Measurements from ENCODE around the gene MOB1B. TPM values are rescaled to one million over a fixed set of nuclear protein-coding genes. Genes with fewer than 3 reads are reported as not detected.

The MOB1B gene
- total RNA-seq, 1 donor from 2014 or later = 13.0 TPM

GRCh38 chr4:70863099-70863790 lies 38.9 kb upstream of the MOB1B start:
- DNase-seq (ENCODE audit: extremely low spot score in 2 of 2) = no peak
- intact Hi-C loops (cut with DNase I) = no loop called here
- Histone ChIP-seq H3K27me3 (no peaks in the 10 kb centered on the region), H3K36me3 (no peaks in the 10 kb centered on the region), H3K9me3 (no peaks in the 10 kb centered on the region), H3K4me3 (no peak overlapping the region), H3K27ac (no peak overlapping the region), H3K4me1 (no peaks in the 10 kb centered on the region)
- TF ChIP-seq POLR2AphosphoS5 (IDR thresholded peaks at IDR 0.05; ENCODE audit: insufficient read depth in 1 of 2, low read depth in 1 of 2) = no peak
- no peak for TF ChIP-seq CTCF (IDR thresholded peaks at IDR 0.05)
- TF ChIP-seq POLR2A (IDR thresholded peaks at IDR 0.05) = no peak

GRCh38 chr4:70868778-70869177 lies 33.4 kb upstream of the MOB1B start:
- no peak for TF ChIP-seq CTCF (IDR thresholded peaks at IDR 0.05)
- TF ChIP-seq POLR2AphosphoS5 (IDR thresholded peaks at IDR 0.05; ENCODE audit: insufficient read depth in 1 of 2, low read depth in 1 of 2) = no peak
- TF ChIP-seq POLR2A (IDR thresholded peaks at IDR 0.05) = no peak

GRCh38 chr4:70873216-70873615 lies 29.0 kb upstream of the MOB1B start:
- no peak overlapping the region for H3K4me3 ChIP-seq
- intact Hi-C loops (cut with DNase I) = no loop called here

More at GRCh38 chr4:70868778-70869177, 33.4 kb upstream of the MOB1B start:
- Histone ChIP-seq H3K27ac (no peak overlapping the region), H3K4me1 (no peaks in the 10 kb centered on the region), H3K9me3 (no peaks in the 10 kb centered on the region), H3K27me3 (no peaks in the 10 kb centered on the region), H3K4me3 (no peak overlapping the region), H3K36me3 (no peaks in the 10 kb centered on the region)
- intact Hi-C loops (cut with DNase I) = no loop called here
- no peak for DNase-seq (ENCODE audit: extremely low spot score in 2 of 2)

GRCh38 chr4:70874268-70875156 lies 27.7 kb upstream of the MOB1B start:
- H3K36me3 ChIP-seq = no peaks in the 10 kb centered on the region
- no peak for DNase-seq (ENCODE audit: extremely low spot score in 2 of 2)
- H3K27ac ChIP-seq = no peak overlapping the region
- no peaks in the 10 kb centered on the region for H3K9me3 ChIP-seq
- intact Hi-C loops (cut with DNase I) = no loop called here
- H3K4me3 ChIP-seq = no peak overlapping the region
- H3K4me1 ChIP-seq = no peaks in the 10 kb centered on the region
- no peaks in the 10 kb centered on the region for H3K27me3 ChIP-seq
- no peak for TF ChIP-seq CTCF (IDR thresholded peaks at IDR 0.05)
- TF ChIP-seq POLR2A (IDR thresholded peaks at IDR 0.05) = no peak
- TF ChIP-seq POLR2AphosphoS5 (IDR thresholded peaks at IDR 0.05; ENCODE audit: insufficient read depth in 1 of 2, low read depth in 1 of 2) = no peak

More at GRCh38 chr4:70873216-70873615, 29.0 kb upstream of the MOB1B start:
- Histone ChIP-seq H3K27me3 (no peaks in the 10 kb centered on the region), H3K9me3 (no peaks in the 10 kb centered on the region), H3K4me1 (no peaks in the 10 kb centered on the region), H3K27ac (no peak overlapping the region), H3K36me3 (no peaks in the 10 kb centered on the region)
- no peak for TF ChIP-seq POLR2AphosphoS5 (IDR thresholded peaks at IDR 0.05; ENCODE audit: insufficient read depth in 1 of 2, low read depth in 1 of 2)
- TF ChIP-seq POLR2A (IDR thresholded peaks at IDR 0.05) = no peak
- TF ChIP-seq CTCF (IDR thresholded peaks at IDR 0.05) = no peak
- no peak for DNase-seq (ENCODE audit: extremely low spot score in 2 of 2)

All from vagina (tissue), 2 donors.